ENCODE results near the gene RUBCNL. TPM values are rescaled to one million over a fixed set of nuclear protein-coding genes. Genes with fewer than 3 reads are reported as not detected.

RUBCNL gene
- total RNA-seq, 4 donors from 2014 or later = 0.94 to 12.7 (median 5.5) TPM

GRCh38 chr13:46355901-46356590 is 31.0 kb downstream of the RUBCNL start:
- TF ChIP-seq CTCF (IDR thresholded peaks at IDR 0.05; ENCODE audit: low read depth) = no peak

GRCh38 chr13:46355088-46355468 is 32.0 kb downstream of the RUBCNL start:
- no peak for TF ChIP-seq CTCF (IDR thresholded peaks at IDR 0.05; ENCODE audit: low read depth)

- TF ChIP-seq CTCF (IDR thresholded peaks at IDR 0.05; ENCODE audit: low read depth) = no peak
Observed at GRCh38 chr13:46354156-46355087, 32.6 kb downstream of the RUBCNL start.

GRCh38 chr13:46352805-46353204 is 34.2 kb downstream of the RUBCNL start:
- TF ChIP-seq CTCF (IDR thresholded peaks at IDR 0.05; ENCODE audit: low read depth) = no peak

GRCh38 chr13:46350003-46350402 is 37.0 kb downstream of the RUBCNL start:
- TF ChIP-seq CTCF (IDR thresholded peaks at IDR 0.05; ENCODE audit: low read depth) = no peak

GRCh38 chr13:46348961-46349360 is 38.1 kb downstream of the RUBCNL start:
- no peak for TF ChIP-seq CTCF (IDR thresholded peaks at IDR 0.05; ENCODE audit: low read depth)

- no peak for TF ChIP-seq CTCF (IDR thresholded peaks at IDR 0.05; ENCODE audit: low read depth)
Observed at GRCh38 chr13:46347277-46347676, 39.8 kb downstream of the RUBCNL start.
